Measurements from ENCODE around the gene UGT1A5. TPM values are rescaled to one million over a fixed set of nuclear protein-coding genes. Genes with fewer than 3 reads are reported as not detected.

The UGT1A5 gene
- total and polyA plus RNA-seq, 2 experiments from 2014 or later = not detected

GRCh38 chr2:233740870-233741269 is 28.2 kb downstream of the UGT1A5 start:
- Histone ChIP-seq H3K79me2 (replicated peaks; ENCODE audit: insufficient read depth) (no peaks in the 10 kb centered on the region), H3K4me1 (ENCODE audit: insufficient read depth) (no peaks in the 10 kb centered on the region), H2AFZ (no peak overlapping the region), H3K27me3 (ENCODE audit: insufficient read depth) (no peaks in the 10 kb centered on the region), H3K4me3 (no peak overlapping the region), H3F3A (replicated peaks; ENCODE audit: low read depth) (no peaks in the 10 kb centered on the region), H3K36me3 (ENCODE audit: insufficient read depth) (no peaks in the 10 kb centered on the region), H4K20me1 (replicated peaks; ENCODE audit: insufficient read depth) (no peaks in the 10 kb centered on the region), H3K9me2 (ENCODE audit: insufficient read depth) (peaks cover 4% of the 10 kb centered on the region; the same call in 1 of the 2 replicates), H3K27ac (ENCODE audit: low read depth) (no peak overlapping the region), H3K4me2 (no peak overlapping the region)
- no peak overlapping the region for H3K4me3 Mint-ChIP-seq
- ATAC-seq = no peak
- H3K36me3 Mint-ChIP-seq (ENCODE audit: low read depth) = peaks cover 6% of the 10 kb centered on the region; the same call in 1 of the 3 replicates
- no peak for DNase-seq (ENCODE audit: low spot score)
- TF ChIP-seq CTCF (conservative IDR thresholded peaks at IDR 0.05; ENCODE audit: low read depth in 2 of 2) = no peak
- TF ChIP-seq JUNB (IDR thresholded peaks at IDR 0.05; ENCODE audit: unreplicated experiment) = no peak
- no peak for TF ChIP-seq EZH2phosphoT487 (IDR thresholded peaks at IDR 0.05; ENCODE audit: unreplicated experiment)
- TF ChIP-seq ZNF331 (CRISPR knock-in tag; IDR thresholded peaks at IDR 0.05; ENCODE audit: low read depth) = no peak
- no peak for TF ChIP-seq EZH2 (IDR thresholded peaks at IDR 0.05; ENCODE audit: low read depth, unreplicated experiment)
- no peak for TF ChIP-seq ETS1 (IDR thresholded peaks at IDR 0.05)
- TF ChIP-seq POLR2AphosphoS5 (IDR thresholded peaks at IDR 0.05; ENCODE audit: low read depth) = no peak
- TF ChIP-seq ZNF462 (CRISPR knock-in tag; IDR thresholded peaks at IDR 0.05) = no peak
- TF ChIP-seq ZNF114 (CRISPR knock-in tag; IDR thresholded peaks at IDR 0.05) = no peak
- TF ChIP-seq NANOG (IDR thresholded peaks at IDR 0.05; ENCODE audit: borderline replicate concordance) = no peak
- no peak for TF ChIP-seq REST (IDR thresholded peaks at IDR 0.05; ENCODE audit: unreplicated experiment)
- no peak for TF ChIP-seq CREB1 (CRISPR knock-in tag; IDR thresholded peaks at IDR 0.05; ENCODE audit: low read depth)
- no peak for TF ChIP-seq STAT1 (IDR thresholded peaks at IDR 0.05; ENCODE audit: unreplicated experiment)
- H3K27ac Mint-ChIP-seq = no peak overlapping the region
- peaks cover 37% of the 10 kb centered on the region for H3K9me3 Mint-ChIP-seq
- peaks cover 4% of the 10 kb centered on the region for H3K27me3 Mint-ChIP-seq (ENCODE audit: insufficient read depth, low read depth, poor library complexity)
- no peaks in the 10 kb centered on the region for H3K4me1 Mint-ChIP-seq

Measured in GM23338 (cell line).